Mesenchymal stem cell (in vitro differentiated cells and primary cell): ENCODE measurements around the gene PITPNM3.

Source experiments
- DNase-seq: peaks from one replicate; pipeline ENCODE4 v3.0.0-alpha.2; 2013
- H2AFZ ChIP-seq: one replicate; pipeline ENCODE4 v1.6.1; 2013; ENCODE audit warnings: low read depth, mild to moderate bottlenecking, control low read depth, inconsistent platforms, low read length, moderate library complexity
- H2AK5ac ChIP-seq: 2 replicates; pipeline ENCODE4 v1.6.1; 2013; ENCODE audit warnings: low read length, moderate library complexity, mild to moderate bottlenecking, inconsistent platforms; ENCODE audit not compliant: severe bottlenecking
- H2BK120ac ChIP-seq: one replicate; pipeline ENCODE4 v1.6.1; 2013; ENCODE audit warnings: low read depth, mild to moderate bottlenecking, inconsistent platforms, low read length, moderate library complexity
- H2BK12ac ChIP-seq, 2 experiments: one replicate each; pipeline ENCODE4 v1.6.1; 2013; ENCODE audit warnings: inconsistent platforms in 2 of 2, low read length in 2 of 2, mild to moderate bottlenecking in 2 of 2, moderate library complexity in 2 of 2, control low read depth in 1 of 2
- H2BK15ac ChIP-seq: one replicate; pipeline ENCODE4 v1.6.1; 2013; ENCODE audit warnings: mild to moderate bottlenecking, low read depth, inconsistent platforms; ENCODE audit not compliant: poor library complexity, severe bottlenecking
- H2BK5ac ChIP-seq: 2 replicates; pipeline ENCODE4 v1.6.1; 2013; ENCODE audit warnings: low read depth, mild to moderate bottlenecking, low read length, control low read depth, inconsistent platforms; ENCODE audit not compliant: poor library complexity, severe bottlenecking
- H3K14ac ChIP-seq, 2 experiments: one replicate each; pipeline ENCODE4 v1.6.1; 2013; ENCODE audit warnings: inconsistent platforms in 2 of 2, low read length in 2 of 2, control low read depth in 1 of 2, mild to moderate bottlenecking in 1 of 2, moderate library complexity in 1 of 2
- H3K18ac ChIP-seq, 2 experiments: one replicate each; pipeline ENCODE4 v1.6.1; 2013; ENCODE audit warnings: inconsistent platforms in 2 of 2, low read length in 2 of 2, control low read depth in 1 of 2, low read depth in 1 of 2, mild to moderate bottlenecking in 1 of 2
- H3K23ac ChIP-seq, 2 experiments: one replicate each; pipeline ENCODE4 v1.6.1; 2013; ENCODE audit warnings: inconsistent platforms in 2 of 2, low read length in 2 of 2, mild to moderate bottlenecking in 2 of 2, moderate library complexity in 2 of 2, control low read depth in 1 of 2
- H3K27ac ChIP-seq: 2 replicates; pipeline ENCODE4 v1.5.1; 2013; ENCODE audit warnings: mild to moderate bottlenecking, moderate library complexity, low read length, control low read depth, inconsistent platforms; ENCODE audit not compliant: poor library complexity, severe bottlenecking
- H3K27me3 ChIP-seq, 2 experiments: 2 replicates each; pipeline versions ENCODE4 v1.6.1 to v1.7.0; 2013; ENCODE audit warnings: low read length in 2 of 2, mild to moderate bottlenecking in 2 of 2, moderate library complexity in 2 of 2, control low read depth in 1 of 2, inconsistent platforms in 1 of 2; ENCODE audit not compliant: control insufficient read depth in 1 of 2, insufficient read depth in 1 of 2
- H3K36me3 ChIP-seq, 2 experiments: 2 replicates each; pipeline versions ENCODE4 v1.6.1 to v1.7.0; 2013; ENCODE audit warnings: low read length in 2 of 2, control low read depth in 1 of 2, inconsistent platforms in 1 of 2, low read depth in 1 of 2, mild to moderate bottlenecking in 1 of 2; ENCODE audit not compliant: insufficient read depth in 2 of 2, control insufficient read depth in 1 of 2
- H3K4ac ChIP-seq, 2 experiments: one replicate each; pipeline ENCODE4 v1.6.1; 2013; ENCODE audit warnings: inconsistent platforms in 2 of 2, low read length in 2 of 2, mild to moderate bottlenecking in 2 of 2, moderate library complexity in 2 of 2, control low read depth in 1 of 2, low read depth in 1 of 2
- H3K4me1 ChIP-seq: 2 replicates; pipeline ENCODE4 v1.6.1; 2013; ENCODE audit warnings: low read depth, low read length, control low read depth; ENCODE audit not compliant: control insufficient read depth, insufficient read depth
- H3K4me2 ChIP-seq: 2 replicates; pipeline ENCODE4 v1.6.1; 2013; ENCODE audit warnings: low read length, mild to moderate bottlenecking, inconsistent platforms; ENCODE audit not compliant: poor library complexity, severe bottlenecking
- H3K4me3 ChIP-seq, 2 experiments: 2 replicates each; pipeline versions ENCODE4 v1.5.1 to v1.7.0; 2013; ENCODE audit warnings: low read length in 2 of 2, mild to moderate bottlenecking in 2 of 2, control low read depth in 1 of 2, low read depth in 1 of 2; ENCODE audit not compliant: insufficient read depth in 1 of 2
- H3K79me1 ChIP-seq: replicated peaks from 2 replicates; pipeline ENCODE4 v1.6.1; 2013; ENCODE audit warnings: mild to moderate bottlenecking, control low read depth, low read length, inconsistent platforms; ENCODE audit not compliant: poor library complexity, severe bottlenecking
- H3K9ac ChIP-seq: 2 replicates; pipeline ENCODE4 v1.7.0; 2013; ENCODE audit warnings: mild to moderate bottlenecking, low read length, moderate library complexity
- H3K9me3 ChIP-seq: 2 replicates; pipeline ENCODE4 v1.7.0; 2013; ENCODE audit warnings: mild to moderate bottlenecking, low read length; ENCODE audit not compliant: control insufficient read depth
- H4K8ac ChIP-seq: one replicate; pipeline ENCODE4 v1.6.1; 2013; ENCODE audit warnings: inconsistent platforms, mild to moderate bottlenecking, low read length, moderate library complexity
- H4K91ac ChIP-seq: one replicate; pipeline ENCODE4 v1.6.1; 2013; ENCODE audit warnings: mild to moderate bottlenecking, low read length, inconsistent platforms
- WGBS: methylation state at CpG from one replicate; pipeline ENCODE4 v1.1.7; 2013; ENCODE audit warnings: mixed read lengths; 5-methylcytosine and 5-hydroxymethylcytosine counted together

The PITPNM3 gene

GRCh38 chr17:6463616-6464445, 92.5 kb downstream of the PITPNM3 start:
- 88% methylated on average over 23 of the region's 24 CpGs for WGBS
- no peak overlapping the region for H2AFZ ChIP-seq
- peaks cover 3% of the 10 kb centered on the region for H3K9me3 ChIP-seq
- no peak overlapping the region for H3K18ac ChIP-seq
- H2AK5ac ChIP-seq: no peak overlapping the region
- no peak overlapping the region for H2BK15ac ChIP-seq
- no peak overlapping the region for H3K9ac ChIP-seq
- no peak overlapping the region for H3K4me3 ChIP-seq
- H3K14ac ChIP-seq: no peak overlapping the region
- no peak overlapping the region for H2BK120ac ChIP-seq
- H3K79me1 ChIP-seq: no peaks in the 10 kb centered on the region
- H3K36me3 ChIP-seq: no peaks in the 10 kb centered on the region
- H4K8ac ChIP-seq: no peak overlapping the region
- DNase-seq: no peak
- H3K27ac ChIP-seq: no peak overlapping the region
- H2BK5ac ChIP-seq: no peak overlapping the region
- peaks cover 8 to 23% of the 10 kb centered on the region in 2 experiments for H3K27me3 ChIP-seq
- H3K4ac ChIP-seq: no peak overlapping the region
- no peak overlapping the region for H3K4me2 ChIP-seq
- H2BK12ac ChIP-seq: no peak overlapping the region
- H3K4me1 ChIP-seq: peaks cover 12% of the 10 kb centered on the region
- H4K91ac ChIP-seq: no peak overlapping the region
- no peak overlapping the region for H3K23ac ChIP-seq

- Histone ChIP-seq H4K91ac (no peak overlapping the region), H2BK5ac (no peak overlapping the region), H3K23ac (no peak overlapping the region), H2BK120ac (no peak overlapping the region), H3K14ac (no peak overlapping the region), H2BK12ac (no peak overlapping the region), H3K4ac (no peak overlapping the region), H2AK5ac (no peak overlapping the region), H4K8ac (no peak overlapping the region), H3K36me3 (no peaks in the 10 kb centered on the region), H3K4me3 (no peak overlapping the region), H3K79me1 (no peaks in the 10 kb centered on the region), H3K4me2 (no peak overlapping the region), H2AFZ (no peak overlapping the region), H2BK15ac (no peak overlapping the region), H3K27ac (no peak overlapping the region), H3K27me3 (peaks cover 12 to 30% of the 10 kb centered on the region in 2 experiments), H3K18ac (no peak overlapping the region), H3K9ac (no peak overlapping the region), H3K4me1 (peaks cover 12% of the 10 kb centered on the region), H3K9me3 (peaks cover 3% of the 10 kb centered on the region)
- WGBS: 98% methylated on average over 2 of the region's 2 CpGs
- DNase-seq: no peak
These were observed 93.7 kb downstream of the PITPNM3 start for GRCh38 chr17:6462692-6463091.

- H2BK120ac ChIP-seq: no peak overlapping the region
- no peak overlapping the region for H2AFZ ChIP-seq
- H4K91ac ChIP-seq: no peak overlapping the region
- H4K8ac ChIP-seq: no peak overlapping the region
- H3K4me3 ChIP-seq: no peak overlapping the region
- no peak overlapping the region for H2BK5ac ChIP-seq
- H3K18ac ChIP-seq: no peak overlapping the region
- H2BK15ac ChIP-seq: no peak overlapping the region
- no peak overlapping the region for H3K23ac ChIP-seq
- H3K14ac ChIP-seq: no peak overlapping the region
- H2AK5ac ChIP-seq: no peak overlapping the region
- 61% methylated on average over 10 of the region's 10 CpGs for WGBS
- H3K9ac ChIP-seq: no peak overlapping the region
- H3K9me3 ChIP-seq: no peaks in the 10 kb centered on the region
- H2BK12ac ChIP-seq: no peak overlapping the region
- H3K27ac ChIP-seq: no peak overlapping the region
- H3K4me1 ChIP-seq: peaks cover 16% of the 10 kb centered on the region
- no peak overlapping the region for H3K4ac ChIP-seq
- H3K79me1 ChIP-seq: no peaks in the 10 kb centered on the region
- no peaks in the 10 kb centered on the region for H3K36me3 ChIP-seq
- H3K27me3 ChIP-seq: peaks cover 12 to 30% of the 10 kb centered on the region in 2 experiments
- H3K4me2 ChIP-seq: no peak overlapping the region
- peak; percentile 50 for DNase-seq
These were observed 94.4 kb downstream of the PITPNM3 start for GRCh38 chr17:6461792-6462524.

GRCh38 chr17:6461246-6461645, 95.1 kb downstream of the PITPNM3 start:
- Histone ChIP-seq H2AK5ac (no peak overlapping the region), H3K4me1 (peaks cover 22% of the 10 kb centered on the region), H3K36me3 (no peaks in the 10 kb centered on the region), H2BK15ac (no peak overlapping the region), H3K27ac (no peak overlapping the region), H4K91ac (no peak overlapping the region), H3K4me2 (no peak overlapping the region), H3K4me3 (no peak overlapping the region), H2AFZ (no peak overlapping the region), H4K8ac (peak overlapping the region; percentile 52), H3K4ac (no peak overlapping the region), H3K9ac (no peak overlapping the region), H2BK120ac (no peak overlapping the region), H3K14ac (no peak overlapping the region), H3K23ac (no peak overlapping the region), H2BK12ac (no peak overlapping the region), H2BK5ac (no peak overlapping the region), H3K79me1 (no peaks in the 10 kb centered on the region), H3K27me3 (peaks cover 12 to 35% of the 10 kb centered on the region in 2 experiments), H3K9me3 (no peaks in the 10 kb centered on the region), H3K18ac (no peak overlapping the region)
- 93% methylated on average over 14 of the region's 14 CpGs for WGBS
- DNase-seq: no peak
